Measurements from ENCODE around the gene FILIP1. TPM values are rescaled to one million over a fixed set of nuclear protein-coding genes. Genes with fewer than 3 reads are reported as not detected.
A peak's percentile ranks its signal among the peaks of the same experiment; 100 is the strongest.

FILIP1 gene
- total and polyA plus RNA-seq, 2 donors from 2014 or later, result 0.80 to 4.6 TPM

DNA sequence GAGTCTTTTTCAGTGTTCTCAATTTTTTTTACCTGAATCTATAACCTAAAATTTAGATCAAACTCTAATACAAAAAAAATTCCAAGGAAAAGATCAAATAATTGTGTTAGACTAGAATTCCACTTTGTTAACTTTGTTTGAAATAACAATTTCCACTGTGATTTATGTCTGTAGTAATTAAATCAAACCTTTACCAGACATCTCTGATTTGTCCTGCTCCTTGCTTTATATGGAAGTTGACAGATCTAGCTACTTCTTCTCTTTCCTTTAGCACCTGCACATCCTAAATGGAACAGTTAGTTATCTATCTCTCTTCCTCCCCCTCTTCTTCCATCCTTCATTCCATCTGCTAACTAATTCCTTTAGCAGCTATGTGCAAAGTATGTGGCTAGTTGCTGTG, 109.5 kb downstream of the FILIP1 start:
- Histone ChIP-seq H3K36me3 (ENCODE audit: control insufficient read depth in 2 of 3, insufficient read depth in 3 of 3, low read length in 3 of 3) (no peaks in the 10 kb centered on the region), H3K4me3 (ENCODE audit: low read length in 3 of 3) (no peak overlapping the region), H3K9ac (ENCODE audit: low read length in 3 of 3) (no peak overlapping the region), H3K27me3 (ENCODE audit: control insufficient read depth, insufficient read depth, low read length) (no peaks in the 10 kb centered on the region), H3K27ac (ENCODE audit: low read depth in 2 of 2, low read length in 2 of 2) (no peak overlapping the region), H3K4me1 (ENCODE audit: control insufficient read depth in 2 of 3, insufficient read depth in 2 of 3, low read depth in 1 of 3, low read length in 3 of 3) (peaks cover 0 to 2% (median 0%) of the 10 kb centered on the region in 3 donors), H3K9me3 (ENCODE audit: control insufficient read depth in 2 of 3, insufficient read depth in 1 of 3, low read length in 3 of 3) (no peaks in the 10 kb centered on the region)
- FAIRE-seq, result no peak
- TF ChIP-seq, protein P1, sequence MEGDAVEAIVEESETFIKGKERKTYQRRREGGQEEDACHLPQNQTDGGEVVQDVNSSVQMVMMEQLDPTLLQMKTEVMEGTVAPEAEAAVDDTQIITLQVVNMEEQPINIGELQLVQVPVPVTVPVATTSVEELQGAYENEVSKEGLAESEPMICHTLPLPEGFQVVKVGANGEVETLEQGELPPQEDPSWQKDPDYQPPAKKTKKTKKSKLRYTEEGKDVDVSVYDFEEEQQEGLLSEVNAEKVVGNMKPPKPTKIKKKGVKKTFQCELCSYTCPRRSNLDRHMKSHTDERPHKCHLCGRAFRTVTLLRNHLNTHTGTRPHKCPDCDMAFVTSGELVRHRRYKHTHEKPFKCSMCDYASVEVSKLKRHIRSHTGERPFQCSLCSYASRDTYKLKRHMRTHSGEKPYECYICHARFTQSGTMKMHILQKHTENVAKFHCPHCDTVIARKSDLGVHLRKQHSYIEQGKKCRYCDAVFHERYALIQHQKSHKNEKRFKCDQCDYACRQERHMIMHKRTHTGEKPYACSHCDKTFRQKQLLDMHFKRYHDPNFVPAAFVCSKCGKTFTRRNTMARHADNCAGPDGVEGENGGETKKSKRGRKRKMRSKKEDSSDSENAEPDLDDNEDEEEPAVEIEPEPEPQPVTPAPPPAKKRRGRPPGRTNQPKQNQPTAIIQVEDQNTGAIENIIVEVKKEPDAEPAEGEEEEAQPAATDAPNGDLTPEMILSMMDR (IDR thresholded peaks at IDR 0.05; ENCODE audit: borderline replicate concordance, extremely low read depth, insufficient read depth), result no peak
- intact Hi-C loops (cut with DNase I), result no loop called here
- DNase-seq, result no peak

DNA sequence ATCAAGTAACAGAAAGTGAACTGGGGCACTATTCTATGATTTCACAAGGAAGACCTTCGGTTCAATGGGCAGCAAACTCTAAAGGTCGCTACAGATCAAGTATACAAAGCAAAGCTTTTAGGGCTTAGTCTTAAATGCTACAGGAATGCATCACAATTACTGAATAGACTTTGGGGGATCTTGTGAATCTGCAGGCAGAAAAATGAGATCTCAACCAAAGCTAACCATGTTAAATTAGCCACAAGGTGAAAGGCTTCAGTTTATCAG, 111.0 kb downstream of the FILIP1 start:
- no peak overlapping the region for H3K27ac ChIP-seq (ENCODE audit: low read depth in 2 of 2, low read length in 2 of 2)
- no peaks in the 10 kb centered on the region for H3K36me3 ChIP-seq (ENCODE audit: control insufficient read depth in 2 of 3, insufficient read depth in 3 of 3, low read length in 3 of 3)
- no peaks in the 10 kb centered on the region for H3K27me3 ChIP-seq (ENCODE audit: control insufficient read depth, insufficient read depth, low read length)
- no peaks in the 10 kb centered on the region for H3K9me3 ChIP-seq (ENCODE audit: control insufficient read depth in 2 of 3, insufficient read depth in 1 of 3, low read length in 3 of 3)
- DNase-seq, result no peak
- intact Hi-C loops (cut with DNase I), result no loop called here
- H3K4me3 ChIP-seq (ENCODE audit: low read length in 3 of 3), result no peak overlapping the region
- no peak for FAIRE-seq
- no peak overlapping the region for H3K9ac ChIP-seq (ENCODE audit: low read length in 3 of 3)
- H3K4me1 ChIP-seq (ENCODE audit: control insufficient read depth in 2 of 3, insufficient read depth in 2 of 3, low read depth in 1 of 3, low read length in 3 of 3), result peaks cover 0 to 2% (median 0%) of the 10 kb centered on the region in 3 donors
- TF ChIP-seq, protein P1 (IDR thresholded peaks at IDR 0.05; ENCODE audit: borderline replicate concordance, extremely low read depth, insufficient read depth), result no peak

DNA sequence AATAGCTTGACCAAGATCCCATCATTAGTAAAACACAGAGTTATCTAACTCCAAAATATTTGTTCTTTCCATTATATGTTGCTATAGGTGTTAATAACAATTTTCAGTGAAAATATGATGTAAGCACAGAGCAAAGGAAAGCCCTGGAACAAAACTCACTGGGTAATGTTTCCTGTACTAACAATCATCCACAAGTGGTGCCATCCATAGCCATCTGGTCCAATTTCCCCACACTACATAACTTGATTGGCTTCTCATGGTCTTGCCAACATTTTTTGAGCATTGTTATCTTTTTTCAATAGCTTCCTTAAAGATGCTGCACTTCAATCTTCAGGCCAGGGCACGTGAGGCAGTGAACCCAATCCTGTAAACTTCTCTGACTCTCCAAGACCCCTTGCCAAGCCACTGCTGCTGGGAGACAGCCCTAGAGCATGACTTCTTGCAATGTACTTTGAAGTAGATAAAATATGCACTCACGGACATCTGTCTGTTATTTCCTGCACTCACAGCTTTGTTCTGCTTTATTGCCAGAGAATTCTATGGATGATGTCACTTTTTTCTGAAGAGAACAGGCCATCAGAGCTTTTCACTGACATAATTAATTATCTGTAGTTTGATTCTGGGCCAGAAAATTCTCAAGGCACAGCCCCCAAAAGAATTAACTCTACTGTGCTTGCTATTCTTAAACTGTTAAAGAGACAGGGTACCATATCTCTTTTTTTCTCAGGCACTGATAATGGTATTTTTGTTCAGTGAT, 111.5 kb downstream of the FILIP1 start:
- DNase-seq, result peak in 4 of 5 donors; percentile 24 to 71 (median 46)
- no peak for FAIRE-seq

More for the DNA sequence above, 111.5 kb downstream of the FILIP1 start:
- no peak overlapping the region for H3K9ac ChIP-seq (ENCODE audit: low read length in 3 of 3)
- no peaks in the 10 kb centered on the region for H3K9me3 ChIP-seq (ENCODE audit: control insufficient read depth in 2 of 3, insufficient read depth in 1 of 3, low read length in 3 of 3)
- no peaks in the 10 kb centered on the region for H3K27me3 ChIP-seq (ENCODE audit: control insufficient read depth, insufficient read depth, low read length)
- no peak overlapping the region for H3K27ac ChIP-seq (ENCODE audit: low read depth in 2 of 2, low read length in 2 of 2)
- H3K4me3 ChIP-seq (ENCODE audit: low read length in 3 of 3), result no peak overlapping the region
- TF ChIP-seq, protein P1 (IDR thresholded peaks at IDR 0.05; ENCODE audit: borderline replicate concordance, extremely low read depth, insufficient read depth), result no peak
- peaks cover 0 to 2% (median 0%) of the 10 kb centered on the region in 3 donors for H3K4me1 ChIP-seq (ENCODE audit: control insufficient read depth in 2 of 3, insufficient read depth in 2 of 3, low read depth in 1 of 3, low read length in 3 of 3)
- intact Hi-C loops (cut with DNase I), result no loop called here
- H3K36me3 ChIP-seq (ENCODE audit: control insufficient read depth in 2 of 3, insufficient read depth in 3 of 3, low read length in 3 of 3), result no peaks in the 10 kb centered on the region

Data from kidney (tissue), 14 donors.